A673 (cell line): ENCODE data around the gene RTCA. TPM values are rescaled to one million over a fixed set of nuclear protein-coding genes. Genes with fewer than 3 reads are reported as not detected.

Experiments
- BruUV-seq: library from RNA; stranded (reverse); fragments of 400-500 nt; replicated peaks from 2 replicates; lab custom pipeline; 2021; lab: Mats Ljungman, UMichigan
- CTCF ChIA-PET: fragments of 300-600 bp; sonication (Branson Sonifier 250); formaldehyde crosslinking; loops from one replicate; lab custom pipeline; 2022; ENCODE audit warnings: antibody characterized with exemption; lab: Charles Lee
- POLR2A ChIA-PET: fragments of 300-600 bp; sonication (Branson Sonifier 250); formaldehyde crosslinking; loops from one replicate; lab custom pipeline; 2022; ENCODE audit warnings: antibody characterized with exemption; ENCODE audit not compliant: low non-redundant PET; lab: Charles Lee
- DNase-seq: peaks from one replicate; pipeline ENCODE4 v3.0.0-alpha.2; 2015; ENCODE audit warnings: low spot score
- H3K27ac ChIP-seq: fragments of 200-600 bp; sonication (generic); 2 replicates; pipeline ENCODE4 v1.5.1; 2016; ENCODE audit warnings: mixed run types, low read depth, mild to moderate bottlenecking, mixed read lengths, antibody characterized with exemption, low read length; ENCODE audit not compliant: poor library complexity, severe bottlenecking
- H3K27me3 ChIP-seq: fragments of 200-600 bp; sonication (generic); replicated peaks from 2 replicates; pipeline ENCODE4 v1.6.1; 2017; ENCODE audit warnings: mixed run types, low read depth, mild to moderate bottlenecking, mixed read lengths, antibody characterized with exemption, low read length; ENCODE audit not compliant: insufficient read depth, poor library complexity
- H3K36me3 ChIP-seq: fragments of 200-600 bp; sonication (generic); 2 replicates; pipeline ENCODE4 v1.6.1; 2016; ENCODE audit warnings: mixed run types, mild to moderate bottlenecking, mixed read lengths, antibody characterized with exemption, low read length; ENCODE audit not compliant: insufficient read depth, poor library complexity, severe bottlenecking
- H3K4me1 ChIP-seq: fragments of 200-600 bp; sonication (generic); 2 replicates; pipeline ENCODE4 v1.6.1; 2017; ENCODE audit warnings: mixed run types, mild to moderate bottlenecking, mixed read lengths, antibody characterized with exemption, low read length; ENCODE audit not compliant: insufficient read depth, poor library complexity, severe bottlenecking
- H3K4me3 ChIP-seq: fragments of 200-600 bp; sonication (generic); 2 replicates; pipeline ENCODE4 v1.5.1; 2016; ENCODE audit warnings: low read depth, mixed run types, mild to moderate bottlenecking, mixed read lengths, low read length; ENCODE audit not compliant: poor library complexity, severe bottlenecking
- H3K9me3 ChIP-seq: fragments of 200-600 bp; sonication (generic); 2 replicates; pipeline ENCODE4 v1.6.1; 2016; ENCODE audit warnings: mixed run types, low read depth, mild to moderate bottlenecking, mixed read lengths, antibody characterized with exemption, low read length; ENCODE audit not compliant: poor library complexity, severe bottlenecking
- CTCF ChIP-seq: fragments of 300-800, 200-600 bp; sonication (generic); conservative IDR thresholded peaks from 2 replicates; pipeline ENCODE4 v1.5.1; 2017; ENCODE audit warnings: low read depth, mild to moderate bottlenecking, antibody characterized with exemption, low read length, moderate library complexity, mixed read lengths
- EZH2 ChIP-seq: fragments of 200-600 bp; sonication (generic); IDR thresholded peaks from 2 replicates; pipeline ENCODE4 v1.6.1; 2017; ENCODE audit warnings: borderline replicate concordance, low read depth, mild to moderate bottlenecking, mixed read lengths, antibody characterized with exemption, low read length; ENCODE audit not compliant: poor library complexity, severe bottlenecking
- intact Hi-C: fragments of 100-400 bp; cut with micrococcal nuclease; formaldehyde crosslinking; loops from one replicate; pipeline ENCODE4 v1.10.0; 2022; ENCODE audit not compliant: unreplicated experiment
- total RNA-seq: library from RNA; stranded (reverse); gene quantifications from 2 replicates; pipeline ENCODE4 v1.2.3, GENCODE V29; 2021

Gene RTCA
- total RNA-seq, 1 experiment from 2014 or later, result 57.7 TPM

DNA sequence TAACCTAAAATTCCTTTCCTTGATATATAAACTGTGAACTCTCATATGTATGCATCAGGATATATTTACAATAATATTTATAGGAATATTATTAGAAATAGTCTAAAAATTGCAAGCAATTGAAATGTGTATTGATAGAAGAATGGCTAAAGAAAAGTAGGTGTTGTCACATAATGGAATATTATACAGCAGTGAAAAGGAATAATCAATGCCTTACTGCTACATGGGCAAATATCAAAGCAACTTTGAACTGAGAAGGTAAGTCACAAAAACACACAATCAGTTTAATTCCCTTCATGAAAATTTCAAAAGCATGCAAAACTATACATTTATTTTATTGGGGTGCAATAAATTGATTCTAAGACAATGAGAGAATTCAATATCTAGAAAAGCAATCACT is 50.6 kb downstream of the RTCA start:
- Histone ChIP-seq H3K27me3 (no peaks in the 10 kb centered on the region), H3K4me1 (no peaks in the 10 kb centered on the region), H3K9me3 (peaks cover 7% of the 10 kb centered on the region), H3K4me3 (no peak overlapping the region), H3K27ac (no peak overlapping the region), H3K36me3 (no peaks in the 10 kb centered on the region)
- no peak for DNase-seq
- no TSS peak for BruUV-seq
- ChIA-PET CTCF (no interaction called here), POLR2A (no interaction called here)
- intact Hi-C loops, result no loop called here
- no peak for TF ChIP-seq EZH2
- TF ChIP-seq CTCF, result no peak

DNA sequence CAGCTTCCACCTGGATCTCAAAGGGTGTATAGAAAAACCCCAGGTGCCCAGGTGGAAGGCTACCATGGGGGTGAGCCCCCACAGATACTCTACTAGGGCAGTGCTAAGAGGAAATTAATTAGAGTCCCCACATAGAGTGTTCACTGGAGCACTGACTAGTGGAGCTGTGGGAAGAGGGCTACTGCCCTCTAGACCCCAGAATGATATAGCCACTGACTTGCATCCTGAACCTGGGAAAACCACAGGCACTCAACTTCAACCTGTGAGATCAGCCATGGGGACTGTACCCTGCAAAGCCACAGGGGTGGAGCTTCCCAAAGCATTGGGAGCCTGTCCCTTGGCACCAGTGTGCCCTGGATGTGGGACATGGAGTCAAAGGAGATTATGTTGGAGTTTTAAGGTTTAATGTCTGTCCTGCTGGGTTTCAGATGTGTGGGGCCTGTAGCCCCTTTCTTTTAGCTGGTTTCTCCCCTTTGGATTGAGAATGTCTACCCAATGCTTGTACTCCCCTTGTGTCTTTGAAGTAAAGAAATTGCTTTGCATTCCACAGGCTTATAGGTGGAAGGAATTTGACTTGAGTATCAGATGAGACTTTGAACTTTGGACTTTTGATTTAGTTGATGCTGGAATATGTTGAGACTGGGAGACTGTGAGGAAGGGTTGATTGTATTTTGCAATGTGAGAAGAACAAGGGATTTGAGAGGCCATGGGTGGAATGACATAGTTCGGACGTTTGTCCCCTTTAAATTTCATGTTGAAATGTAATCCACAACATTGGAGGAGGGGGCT is 54.5 kb downstream of the RTCA start:
- Histone ChIP-seq H3K27ac (no peak overlapping the region), H3K4me3 (no peak overlapping the region), H3K27me3 (no peaks in the 10 kb centered on the region), H3K4me1 (peaks cover 7% of the 10 kb centered on the region), H3K9me3 (peaks cover 7% of the 10 kb centered on the region), H3K36me3 (no peaks in the 10 kb centered on the region)
- no peak for DNase-seq
- no TSS peak for BruUV-seq
- ChIA-PET CTCF (no interaction called here), POLR2A (no interaction called here)
- no peak for TF ChIP-seq EZH2
- no peak for TF ChIP-seq CTCF
- intact Hi-C loops, result no loop called here

DNA sequence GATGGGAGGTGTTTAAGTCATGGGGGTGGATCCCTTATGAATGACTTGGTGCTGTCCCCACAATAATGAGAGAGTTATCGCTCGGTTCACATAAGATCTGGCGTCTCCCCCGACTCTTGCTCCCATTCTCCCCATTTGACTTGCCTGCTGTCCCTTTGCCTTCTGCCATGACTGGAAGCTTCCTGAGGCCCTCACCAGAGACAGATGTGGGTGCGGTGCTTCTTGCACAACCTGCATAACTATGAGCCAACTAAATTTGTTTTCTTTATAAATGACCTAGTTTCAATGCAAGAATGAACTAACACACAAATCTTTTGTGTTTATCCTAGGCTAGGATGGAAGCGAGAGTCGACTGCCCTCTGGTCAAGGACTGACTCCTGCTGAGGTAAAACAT is 55.1 kb downstream of the RTCA start:
- Histone ChIP-seq H3K36me3 (no peaks in the 10 kb centered on the region), H3K4me3 (no peak overlapping the region), H3K4me1 (peaks cover 7% of the 10 kb centered on the region), H3K27ac (no peak overlapping the region), H3K27me3 (no peaks in the 10 kb centered on the region), H3K9me3 (peaks cover 7% of the 10 kb centered on the region)
- ChIA-PET POLR2A (no interaction called here), CTCF (no interaction called here)
- intact Hi-C loops, result no loop called here
- no TSS peak for BruUV-seq
- no peak for DNase-seq
- TF ChIP-seq EZH2 (no peak), CTCF (no peak)
